ENCODE results near the gene AGRN.

The AGRN gene

DNA sequence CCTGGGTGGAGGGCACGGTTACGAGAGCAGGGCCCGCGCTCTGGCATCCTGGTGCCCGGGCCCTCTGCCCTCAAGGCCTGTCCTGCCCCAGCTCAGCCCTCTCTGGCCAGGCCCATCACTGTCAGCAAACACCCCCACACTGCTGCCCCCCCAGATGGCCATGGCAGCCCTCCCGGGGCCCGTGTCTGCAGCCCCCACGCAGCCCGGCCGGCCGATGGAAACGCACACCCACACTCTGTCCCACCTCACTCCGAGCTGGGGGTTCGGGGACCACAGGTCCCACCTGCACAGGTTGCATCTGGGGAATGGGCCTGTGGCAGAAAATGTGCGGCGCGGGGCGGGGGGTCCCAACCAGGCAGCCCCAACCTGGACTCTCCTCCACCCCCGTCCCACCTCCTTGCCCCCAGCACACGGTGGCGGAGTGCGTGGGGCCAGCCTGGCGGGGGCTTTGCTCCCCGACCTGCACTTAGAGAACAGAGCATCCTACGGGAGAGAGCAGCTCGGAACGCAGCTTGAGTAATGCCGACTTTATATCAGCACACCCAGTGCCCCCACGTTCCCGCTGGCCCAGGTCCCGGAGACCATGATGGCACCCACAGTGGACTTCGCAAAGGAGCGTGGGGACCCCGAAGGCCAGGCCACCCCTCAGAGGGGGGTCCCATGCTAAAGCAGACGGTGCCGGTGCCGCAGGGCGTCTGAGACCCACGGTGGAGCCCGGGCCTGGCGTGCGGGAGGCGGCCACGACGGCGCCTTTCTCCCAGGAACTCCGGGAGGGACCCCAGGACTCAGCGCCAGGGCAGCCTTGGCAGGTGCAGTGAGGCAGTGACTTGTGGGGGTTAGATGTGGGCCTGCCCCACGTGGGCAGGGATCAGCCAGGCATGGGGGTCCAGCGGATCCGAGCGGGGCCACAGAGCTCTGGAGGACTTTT lies 61.7 kb downstream of the AGRN start:
- peak; percentile 7 for DNase-seq

DNA sequence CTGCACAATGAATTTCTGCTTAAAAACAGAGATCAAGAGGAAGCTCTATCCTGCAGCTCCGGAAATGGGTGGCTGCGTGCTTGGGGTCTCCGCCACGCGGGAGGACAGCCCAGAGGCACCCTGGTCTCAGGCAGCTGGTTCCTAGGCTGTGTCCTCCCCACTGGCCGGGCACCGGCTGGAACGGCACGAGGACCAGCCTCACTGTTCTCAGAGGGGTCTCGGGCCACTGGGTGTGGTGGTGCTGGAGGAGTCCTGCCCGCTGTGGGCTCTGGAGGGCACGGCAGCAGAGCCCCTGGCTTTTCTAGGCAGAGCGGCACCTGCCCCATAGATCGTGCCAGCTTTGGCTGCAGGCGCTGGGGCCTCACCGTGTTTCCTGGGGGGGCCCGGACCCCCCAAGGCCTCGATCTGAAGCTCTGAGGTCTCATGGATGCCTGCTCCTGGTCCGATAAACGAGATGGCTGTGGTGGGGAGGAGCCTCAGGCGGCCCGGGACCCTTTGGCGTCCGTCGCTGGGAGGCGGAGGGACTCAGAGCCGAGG lies 62.4 kb downstream of the AGRN start:
- peak; percentile 2 for DNase-seq

DNA sequence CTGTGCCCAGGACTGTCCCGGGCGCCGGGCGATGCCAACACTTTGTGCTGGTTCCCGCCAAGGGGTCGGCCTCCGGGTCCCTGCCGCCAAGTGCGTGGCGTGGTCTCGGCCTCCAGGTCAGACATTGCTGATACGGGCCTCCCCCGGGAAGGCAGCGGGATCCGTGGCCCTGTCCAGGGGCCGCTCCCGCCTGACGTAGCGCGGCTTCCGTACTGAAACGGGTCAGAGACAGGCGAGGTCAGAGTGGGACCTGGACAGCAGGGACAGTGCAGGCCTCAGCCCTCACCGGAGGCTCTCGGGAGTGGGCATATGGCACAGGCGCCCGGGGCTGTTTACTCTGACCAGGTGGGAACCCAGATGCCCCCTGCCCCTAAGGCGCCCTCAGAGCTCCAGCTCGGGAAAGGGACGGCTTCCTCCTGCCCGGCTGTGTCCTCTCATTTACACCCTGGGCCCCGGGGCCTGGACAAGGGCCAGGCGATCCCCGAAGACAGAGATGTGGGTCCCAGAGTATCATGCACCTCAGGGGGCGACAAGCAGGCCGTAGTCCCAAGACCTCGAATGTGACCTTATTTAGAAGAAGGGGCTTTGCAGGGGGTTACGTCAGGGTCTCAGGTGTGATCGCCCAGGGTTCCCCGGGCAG lies 63.0 kb downstream of the AGRN start:
- no peak for DNase-seq

DNA sequence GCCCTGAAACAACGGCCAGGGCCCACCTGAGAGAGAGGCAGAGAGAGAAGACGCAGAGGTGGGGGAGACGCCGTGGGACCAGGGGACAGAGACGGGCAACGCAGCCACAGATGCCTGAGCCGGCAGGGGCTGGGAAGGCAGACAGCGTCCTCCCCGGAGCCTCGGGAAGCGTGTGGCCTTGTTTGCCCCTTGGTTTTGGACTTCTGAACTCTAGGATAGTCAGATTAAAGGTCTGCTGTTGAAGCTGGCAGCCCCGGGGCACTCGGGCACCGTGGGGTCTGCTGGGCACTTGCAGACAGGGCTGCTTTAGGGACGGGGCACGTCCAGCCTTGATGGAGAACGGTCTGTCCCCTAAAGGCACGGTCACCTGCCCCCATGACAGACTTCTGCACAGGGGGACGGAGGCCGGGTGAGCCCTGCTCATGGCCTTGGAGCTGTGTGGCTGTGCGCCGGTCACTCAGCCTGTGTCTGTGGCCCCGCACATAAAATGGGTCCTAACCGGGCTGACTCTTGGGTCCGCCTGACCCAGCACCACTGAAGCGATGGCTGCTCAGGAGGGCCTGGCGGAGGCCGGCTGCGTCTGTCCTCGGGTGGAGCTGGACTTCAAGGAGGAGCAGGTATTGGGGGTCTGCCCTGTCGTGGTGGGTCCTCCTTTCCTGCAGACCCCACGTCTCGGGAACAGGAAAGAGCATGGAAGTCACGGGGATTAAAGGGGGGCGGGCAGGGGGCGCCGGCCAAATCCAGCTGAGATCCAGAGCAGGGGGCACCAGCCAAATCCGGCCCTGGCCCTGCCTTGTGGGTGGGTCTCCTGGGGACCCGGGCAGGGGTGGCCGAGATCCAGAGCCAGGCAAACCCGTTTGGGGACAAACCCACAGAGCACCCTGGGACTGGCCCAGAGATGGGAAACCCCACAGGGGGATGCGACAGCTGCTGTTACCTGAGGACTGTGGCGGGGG lies 63.8 kb downstream of the AGRN start:
- peak; percentile 0 for DNase-seq

DNA sequence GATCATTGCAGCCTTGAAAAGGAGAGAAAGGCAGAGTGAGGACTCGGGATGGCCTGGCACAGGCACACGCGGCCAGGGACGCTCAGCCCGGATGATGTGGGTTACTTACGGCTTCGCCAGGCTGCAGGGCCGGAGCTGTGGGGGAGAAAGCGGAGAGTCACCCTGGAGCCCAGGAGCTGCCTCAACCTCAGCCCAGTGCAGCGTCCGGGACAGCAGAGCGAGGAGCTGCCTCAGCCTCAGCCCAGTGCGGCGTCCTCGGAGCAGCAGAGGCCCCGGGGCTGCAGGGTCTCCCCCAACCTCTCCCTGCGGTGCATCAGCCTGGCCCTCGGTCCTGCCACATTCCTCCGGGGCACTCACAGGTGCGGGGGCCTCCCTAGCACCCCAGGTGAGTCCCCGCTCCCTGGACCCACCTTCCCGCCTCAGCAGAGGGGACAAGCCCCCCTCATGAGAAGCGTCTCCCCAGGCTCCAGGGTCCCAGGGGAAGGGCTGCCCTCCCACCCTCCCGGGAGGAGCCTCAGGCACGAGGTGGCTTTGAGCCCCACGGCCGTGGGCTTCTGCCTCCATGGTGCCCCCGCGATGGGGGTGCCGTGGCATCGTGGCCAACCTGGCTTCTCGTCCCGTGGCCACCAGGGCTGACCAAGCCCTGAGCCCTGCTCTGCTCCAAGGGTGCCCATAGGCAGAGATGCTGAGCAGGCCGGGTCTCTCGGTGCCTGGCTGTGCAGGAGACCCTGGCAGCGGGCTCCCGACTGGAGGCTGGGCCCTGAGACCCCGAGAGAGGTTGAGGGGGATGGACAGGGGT lies 64.7 kb downstream of the AGRN start:
- DNase-seq, result no peak

GRCh38 chr1:1085171-1085841 lies 65.4 kb downstream of the AGRN start:
- peak; percentile 0 for DNase-seq

DNA sequence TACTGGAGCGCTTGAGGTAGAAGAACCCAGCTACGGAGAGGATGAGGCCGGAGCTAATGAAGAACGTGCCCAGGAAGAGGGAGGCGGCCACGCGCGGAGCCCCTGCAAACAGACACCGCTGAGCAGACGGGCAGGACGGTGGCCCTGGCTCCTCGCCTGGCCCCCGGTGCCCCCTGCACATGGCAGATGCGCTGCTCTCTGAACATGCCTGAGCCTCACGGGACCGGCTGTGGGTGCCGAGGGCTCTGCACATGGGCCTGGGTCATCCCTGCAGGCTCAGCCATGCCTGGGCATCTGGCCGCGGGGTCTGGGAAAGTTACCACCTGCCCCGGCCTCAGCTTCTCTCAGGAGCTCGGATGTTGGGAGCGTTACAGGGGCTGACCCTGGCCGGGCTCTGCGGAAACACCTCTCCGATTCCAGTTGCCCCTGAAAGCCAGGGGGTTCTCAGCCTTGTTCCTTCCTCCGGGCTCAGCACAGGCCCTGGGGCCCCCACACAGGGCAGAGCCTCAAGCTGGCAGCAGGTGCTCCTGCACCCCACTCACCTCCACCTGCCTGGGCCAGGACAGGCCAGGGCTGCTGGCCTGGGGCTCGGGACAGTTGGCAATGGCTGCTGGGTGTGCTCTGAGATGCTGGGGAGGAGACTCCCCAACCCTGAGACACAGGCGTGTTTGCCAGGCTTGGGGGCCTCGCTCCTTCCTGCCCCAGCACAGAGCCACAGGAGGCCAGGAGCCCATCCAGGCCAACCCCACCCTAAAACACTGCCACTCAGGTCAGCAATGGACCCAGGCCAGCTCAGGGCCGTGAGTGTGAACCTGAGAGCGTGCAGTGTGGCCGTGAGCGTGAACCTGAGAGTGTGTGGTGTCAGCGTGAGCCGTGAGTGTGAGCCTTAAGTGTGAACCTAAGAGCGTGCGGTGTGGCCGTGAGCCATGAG lies 66.3 kb downstream of the AGRN start:
- peak; percentile 6 for DNase-seq

DNA sequence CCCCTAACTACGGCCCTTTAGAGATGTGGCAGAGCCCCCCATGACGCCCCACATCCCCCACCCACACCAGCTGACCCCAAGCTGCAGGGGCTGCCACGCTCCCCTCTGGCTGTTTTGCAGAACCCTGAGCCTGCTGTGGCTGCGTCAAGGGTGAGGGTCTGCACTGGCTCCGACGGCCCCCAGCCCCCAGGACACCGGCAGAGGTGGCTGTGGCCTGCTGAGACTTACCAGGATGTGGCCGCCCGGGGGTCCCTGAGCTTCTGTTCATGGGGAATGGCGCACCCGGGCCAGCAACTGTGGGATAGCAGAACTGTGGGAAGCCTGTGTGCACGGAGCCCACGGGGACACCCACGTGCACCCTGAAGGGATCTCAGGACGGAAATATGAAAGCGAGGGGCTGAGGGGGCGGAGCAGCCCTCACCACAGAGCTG lies 67.0 kb downstream of the AGRN start:
- no peak for DNase-seq

GRCh38 chr1:1087351-1088028 lies 67.6 kb downstream of the AGRN start:
- DNase-seq, result no peak

DNA sequence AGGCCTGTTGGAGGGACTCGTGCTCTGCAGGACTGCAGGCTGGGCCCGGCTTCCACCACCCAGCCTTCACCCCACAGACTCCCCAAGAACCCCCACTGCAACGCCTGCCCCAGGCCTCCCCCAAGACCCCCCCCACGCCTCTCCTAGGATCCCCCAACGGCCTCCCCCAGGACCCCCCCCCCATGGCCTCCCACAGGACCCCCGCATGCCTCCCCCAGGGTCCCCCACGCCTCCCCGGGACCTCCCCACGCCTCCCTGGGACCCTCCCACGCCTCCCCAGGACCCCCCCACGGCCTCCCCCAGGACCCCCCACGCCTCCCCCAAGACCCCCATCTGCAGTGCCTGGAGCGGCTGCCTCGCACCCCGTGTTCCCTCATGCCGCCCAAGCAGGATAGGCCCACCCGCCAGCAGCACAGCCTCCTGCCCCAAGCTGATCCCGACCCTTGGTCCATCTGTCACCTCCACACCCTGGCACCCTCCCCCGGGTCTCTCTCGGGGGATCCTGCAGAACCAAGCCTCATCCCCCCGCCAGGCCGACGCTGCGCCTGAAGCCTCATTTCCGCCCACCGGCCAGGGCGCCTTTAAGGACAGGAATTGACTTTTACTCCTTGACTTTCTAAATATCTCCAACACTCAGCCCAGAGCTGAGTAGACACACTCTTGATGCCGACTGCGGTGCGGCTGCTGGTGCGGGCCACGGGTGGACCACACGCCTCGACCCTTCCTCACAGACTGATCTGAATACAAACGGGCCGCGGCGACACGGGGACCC lies 68.3 kb downstream of the AGRN start:
- no peak for DNase-seq

DNA sequence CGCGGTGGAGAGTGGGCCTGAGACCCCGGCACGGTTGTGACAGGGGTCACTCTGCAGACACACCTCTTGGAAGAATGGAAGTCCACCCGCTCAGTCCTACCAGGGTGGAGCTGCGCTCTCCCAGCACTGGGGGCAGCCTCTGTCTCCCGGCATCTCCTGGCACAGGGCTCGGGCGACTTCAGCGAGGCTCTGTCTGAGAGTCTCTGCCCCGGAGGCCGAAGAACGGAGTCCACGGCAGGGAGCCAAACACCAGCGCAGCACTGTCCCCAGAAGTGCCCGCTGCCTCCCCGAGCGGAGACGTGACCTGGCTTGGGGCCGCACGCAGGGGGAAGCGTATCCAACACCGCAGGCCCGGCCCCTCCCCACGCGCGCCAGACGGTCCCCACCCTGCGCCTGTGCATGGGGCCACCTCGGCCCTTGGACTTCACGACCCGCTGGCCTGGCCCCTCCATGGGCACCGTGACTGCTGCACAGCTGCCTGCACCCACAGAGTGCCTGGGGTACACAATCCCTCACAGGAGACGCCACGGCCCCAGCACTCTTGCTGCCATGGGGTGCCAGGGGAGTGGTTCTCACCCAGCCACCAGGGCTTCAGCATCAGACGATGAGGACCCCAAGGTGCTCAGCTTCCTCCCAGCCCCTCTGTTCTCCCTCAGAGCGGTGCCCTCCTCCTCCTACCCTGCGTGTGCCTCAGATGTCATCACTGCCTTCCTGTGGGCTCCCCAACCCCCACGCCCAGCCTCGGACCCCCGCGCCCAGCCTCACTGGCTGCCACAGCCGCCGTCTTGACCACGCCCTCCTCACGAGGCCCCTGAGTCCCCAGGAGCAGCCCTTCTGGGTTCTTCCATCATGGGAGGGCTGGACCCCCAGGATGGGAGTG lies 69.1 kb downstream of the AGRN start:
- no peak for DNase-seq

DNA sequence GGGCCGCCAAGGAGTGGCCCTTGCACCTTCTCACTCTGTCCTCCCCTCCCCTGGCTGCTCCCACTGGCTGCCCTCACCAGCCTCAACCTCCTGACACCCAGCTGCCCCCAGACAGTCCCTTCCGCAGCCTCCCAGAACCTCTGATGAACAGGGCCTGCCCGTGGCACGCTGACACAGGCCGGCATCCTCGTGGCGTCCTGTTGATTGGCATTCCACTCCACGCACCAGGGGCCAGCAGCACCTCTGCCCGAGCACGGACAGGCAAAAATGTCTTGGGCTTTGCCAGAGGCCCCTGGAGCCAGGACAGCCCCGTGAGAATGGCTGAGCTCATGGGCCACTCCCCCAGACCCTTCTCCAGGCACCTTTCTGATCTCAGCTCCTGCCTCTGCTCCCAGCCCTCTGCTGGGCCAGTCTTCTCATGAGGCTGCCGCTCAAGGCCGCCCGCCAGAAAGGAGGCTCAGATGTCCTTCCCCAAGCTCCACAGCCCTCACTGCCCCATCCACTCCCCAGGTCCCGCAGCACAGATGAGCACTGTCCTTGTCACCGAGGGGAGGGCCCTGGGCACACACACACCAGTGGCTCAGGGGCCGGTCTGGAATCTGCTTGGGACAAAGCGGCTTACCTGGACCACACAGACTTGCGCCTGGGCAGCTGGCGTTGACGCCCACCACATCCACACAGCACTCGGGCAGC lies 70.0 kb downstream of the AGRN start:
- DNase-seq, result no peak

DNA sequence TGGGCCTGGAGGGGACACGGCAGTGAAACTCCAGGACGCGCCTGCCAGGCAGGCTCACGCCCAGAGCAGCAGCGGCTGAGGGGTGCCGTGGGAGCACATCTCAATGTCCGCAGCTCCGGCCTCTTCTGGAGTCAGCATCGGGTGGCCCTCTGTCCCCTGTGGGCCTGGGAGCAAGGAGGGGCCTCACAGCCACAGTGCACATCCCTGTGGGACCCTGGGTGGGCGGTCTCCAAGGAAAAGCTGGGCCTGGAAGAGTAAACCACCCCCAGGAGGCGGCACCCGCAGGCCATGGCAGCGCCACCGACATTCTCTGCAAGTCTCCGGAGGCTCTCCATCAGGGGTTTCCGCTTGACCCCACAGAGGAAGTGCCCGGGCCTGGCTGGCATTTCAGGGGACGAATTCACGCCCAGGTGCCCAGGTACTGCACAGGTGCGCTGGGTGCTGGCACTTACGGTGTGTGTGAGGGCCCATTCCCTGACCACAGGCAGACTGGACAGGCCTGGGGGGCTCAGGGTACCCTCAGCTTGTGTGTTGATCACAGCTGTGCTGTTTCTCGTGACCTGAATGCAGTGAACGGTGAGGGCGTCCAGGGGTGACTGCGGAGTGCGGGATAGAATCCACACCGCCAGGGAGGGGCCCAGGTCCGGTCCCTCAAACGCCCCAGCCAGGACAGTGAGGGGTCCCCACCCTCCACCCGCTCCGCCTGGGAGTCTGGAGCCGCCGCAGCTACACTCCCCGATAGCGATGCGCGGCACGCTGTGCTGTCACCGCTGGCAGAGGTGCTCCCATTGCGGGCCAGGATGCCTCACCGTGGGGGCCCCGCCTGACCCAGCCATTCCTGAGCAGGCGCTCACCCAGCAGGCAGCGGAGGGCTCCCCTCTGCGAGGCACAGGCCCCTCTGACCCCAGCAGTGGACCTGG lies 70.8 kb downstream of the AGRN start:
- DNase-seq, result peak; percentile 14

GRCh38 chr1:1091344-1092148 lies 71.6 kb downstream of the AGRN start:
- DNase-seq, result no peak
